Activated CD4-positive, alpha-beta T cell treated with anti-CD3 and anti-CD28 coated beads, Interleukin-2, amount 10 ng/mL, durations not matched to agents 24 days and 14 days (primary cell): ENCODE data around the gene NOTCH4. TPM values are rescaled to one million over a fixed set of nuclear protein-coding genes. Genes with fewer than 3 reads are reported as not detected.
"Not testable (repeated sequence)": the region's sequence is repeated elsewhere in the genome, so short reads cannot be mapped to it uniquely, and the experiment has no call there.

Experiments
- DNase-seq: peaks from one replicate; pipeline ENCODE4 v3.0.0; 2022
- H3K27ac Mint-ChIP-seq: one replicate; pipeline ENCODE4 v1.8.0; 2022; ENCODE audit warnings: mild to moderate bottlenecking, mixed read lengths
- H3K27me3 Mint-ChIP-seq: one replicate; pipeline ENCODE4 v1.8.0; 2022; ENCODE audit warnings: mixed read lengths
- H3K36me3 Mint-ChIP-seq: one replicate; pipeline ENCODE4 v1.8.0; 2022; ENCODE audit warnings: low read depth, mild to moderate bottlenecking, mixed read lengths
- H3K4me1 Mint-ChIP-seq: one replicate; pipeline ENCODE4 v1.8.0; 2021; ENCODE audit warnings: mixed read lengths
- H3K4me3 Mint-ChIP-seq: one replicate; pipeline ENCODE4 v1.8.0; 2022; ENCODE audit warnings: mild to moderate bottlenecking, moderate library complexity, mixed read lengths
- H3K9me3 Mint-ChIP-seq: one replicate; pipeline ENCODE4 v1.8.0; 2021; ENCODE audit warnings: mixed read lengths
- intact Hi-C: fragments of 100-400 bp; cut with micrococcal nuclease; formaldehyde crosslinking; loops from one replicate; pipeline ENCODE4 v1.15.1; 2023
- total RNA-seq: library from RNA; stranded (reverse); gene quantifications from 2 replicates; pipeline ENCODE4 v1.2.3, GENCODE V29; 2022

Gene NOTCH4
- total RNA-seq, 1 donor from 2014 or later = 0.37 TPM

DNA sequence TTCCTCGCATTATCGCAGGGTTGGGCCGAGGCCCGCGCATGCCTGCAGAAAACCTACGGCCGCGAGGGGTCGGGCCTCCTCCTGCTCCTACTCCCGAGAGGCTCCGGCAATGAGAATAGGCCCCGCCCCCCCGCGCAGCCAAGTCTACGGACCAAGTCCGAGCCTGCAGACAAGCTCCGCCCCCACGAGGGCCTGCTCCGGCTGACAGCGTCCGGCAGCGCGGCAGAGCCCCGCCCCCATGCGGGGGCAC, 28.3 kb downstream of the NOTCH4 start:
- H3K9me3 Mint-ChIP-seq = no peaks in the 10 kb centered on the region
- peaks cover 40% of the 10 kb centered on the region for H3K4me1 Mint-ChIP-seq
- peaks cover 2% of the 10 kb centered on the region for H3K27me3 Mint-ChIP-seq
- intact Hi-C loops = loop anchor here (1.0 to 10.0 kb wide), 9 partner anchors 17 to 1981 kb away; partner anchors contain the start of genes FKBPL, PPT2, PSMB9 and RGL2
- peak; percentile 100 for DNase-seq
- H3K4me3 Mint-ChIP-seq = peak overlapping the region; percentile 98
- H3K27ac Mint-ChIP-seq = peak overlapping the region; percentile 99
- peaks cover 9% of the 10 kb centered on the region for H3K36me3 Mint-ChIP-seq

DNA sequence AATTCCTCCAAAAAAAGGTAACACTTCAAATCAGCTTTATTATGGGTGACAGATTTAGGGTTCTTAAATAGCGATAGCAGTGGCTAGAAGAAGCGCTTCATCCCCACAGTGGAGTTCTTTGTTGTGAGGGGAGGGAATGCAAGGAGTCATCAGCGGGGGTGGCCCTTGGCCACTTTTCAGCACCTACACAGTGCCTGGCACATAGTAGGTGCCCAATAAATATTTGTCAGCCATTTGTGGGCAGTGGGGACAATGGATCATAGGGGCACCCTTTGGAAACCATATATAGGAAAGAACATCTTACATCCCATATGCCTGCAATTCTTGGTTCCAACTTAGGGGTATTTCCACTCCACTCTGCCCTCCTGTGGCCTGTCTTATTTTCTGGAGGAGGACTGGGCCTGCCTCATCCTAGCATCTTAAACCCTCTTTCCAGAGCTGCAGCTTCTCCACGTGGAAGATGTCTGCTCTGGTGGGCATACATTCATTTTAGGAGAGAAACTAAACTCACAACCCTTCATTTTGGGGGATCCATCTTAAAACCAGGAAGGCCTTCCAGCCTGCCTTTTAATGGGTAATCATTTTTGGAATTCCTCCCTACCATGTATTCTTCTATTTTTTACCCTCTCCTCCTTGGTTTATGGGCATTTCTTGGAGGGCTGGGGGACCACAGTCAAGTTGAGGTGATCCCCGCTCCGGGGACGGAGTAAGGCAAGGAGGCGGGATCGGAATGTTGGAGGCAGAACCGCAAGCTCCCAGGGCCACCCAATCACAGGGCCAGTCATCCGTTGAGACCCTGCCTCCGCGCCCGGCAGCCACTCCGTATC, 28.8 kb downstream of the NOTCH4 start:
- intact Hi-C loops = loop anchor here (1.0 to 10.0 kb wide), 9 partner anchors 17 to 1980 kb away; partner anchors contain the start of genes FKBPL, PPT2, PSMB9 and RGL2
- H3K4me3 Mint-ChIP-seq = peak overlapping the region; percentile 98
- peaks cover 13% of the 10 kb centered on the region for H3K36me3 Mint-ChIP-seq
- H3K9me3 Mint-ChIP-seq = no peaks in the 10 kb centered on the region
- DNase-seq = peak; percentile 83
- H3K27me3 Mint-ChIP-seq = no peaks in the 10 kb centered on the region
- peak overlapping the region; percentile 96 for H3K27ac Mint-ChIP-seq
- peaks cover 43% of the 10 kb centered on the region for H3K4me1 Mint-ChIP-seq

DNA sequence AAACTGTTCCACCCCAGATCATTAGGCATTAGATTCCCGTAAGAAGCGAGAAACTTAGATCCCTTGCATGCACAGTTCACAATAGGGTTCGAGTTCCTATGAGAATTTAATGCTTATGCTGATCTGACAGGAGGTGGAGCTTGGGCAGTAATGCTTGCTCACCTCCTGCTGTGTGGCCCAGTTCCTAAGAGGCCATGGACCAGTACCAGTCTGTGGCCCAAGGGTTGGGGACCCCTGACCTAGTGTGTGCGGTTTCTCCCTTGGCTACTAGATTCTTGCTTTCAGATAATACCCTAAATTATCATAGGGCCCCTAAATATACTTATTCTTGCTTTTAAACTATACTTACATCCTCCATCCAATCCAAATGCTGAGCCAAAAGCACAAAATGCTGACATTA, 29.5 kb downstream of the NOTCH4 start:
- no peak for DNase-seq
- intact Hi-C loops = loop anchor here (2.0 to 10.0 kb wide), 3 partner anchors 76 to 1980 kb away; partner anchors contain the start of genes RGL2 and TRIM26
- Mint-ChIP-seq H3K4me1 (peaks cover 43% of the 10 kb centered on the region), H3K9me3 (no peaks in the 10 kb centered on the region), H3K27ac (peak overlapping the region; percentile 96), H3K36me3 (peaks cover 13% of the 10 kb centered on the region), H3K4me3 (peak overlapping the region; percentile 98), H3K27me3 (no peaks in the 10 kb centered on the region)

DNA sequence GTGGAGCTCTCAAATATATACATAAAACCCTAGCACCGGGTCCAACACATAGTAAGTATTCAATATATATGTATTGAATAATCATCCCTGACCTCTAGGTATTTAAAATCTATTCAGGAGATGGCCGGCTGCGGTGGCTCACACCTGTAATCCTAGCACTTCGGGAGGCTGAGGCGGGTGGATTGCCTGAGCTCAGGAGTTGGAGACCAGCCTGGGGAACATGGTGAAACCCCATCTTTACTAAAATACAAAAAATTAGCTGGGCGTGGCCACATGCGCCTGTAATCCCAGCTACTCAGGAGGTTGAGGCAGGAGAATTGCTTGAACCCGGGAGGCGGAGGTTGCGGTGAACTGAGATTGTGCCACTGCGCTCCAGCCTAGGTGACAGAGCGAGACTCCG, 30.8 kb downstream of the NOTCH4 start:
- Mint-ChIP-seq H3K27ac (peak overlapping the region; percentile 95), H3K36me3 (peaks cover 23% of the 10 kb centered on the region), H3K4me3 (peak overlapping the region; percentile 97), H3K4me1 (peaks cover 53% of the 10 kb centered on the region)
- H3K27me3 Mint-ChIP-seq, H3K9me3 Mint-ChIP-seq, DNase-seq: not testable (repeated sequence)
- intact Hi-C loops = loop anchor here (10.0 kb wide), 2 partner anchors 1102 to 1978 kb away; partner anchors contain the start of genes RGL2 and TRIM26

- intact Hi-C loops = loop anchor here (10.0 kb wide), 2 partner anchors 1102 to 1978 kb away; partner anchors contain the start of genes RGL2 and TRIM26
- Mint-ChIP-seq H3K36me3 (peaks cover 25% of the 10 kb centered on the region), H3K27ac (peak within 1 kb of the TSS; percentile 95), H3K4me1 (peaks cover 55% of the 10 kb centered on the region), H3K9me3 (no peaks in the 10 kb centered on the region), H3K4me3 (peak within 1 kb of the TSS; percentile 97), H3K27me3 (no peaks in the 10 kb centered on the region)
- peak; percentile 88 for DNase-seq
These were observed 31.2 kb downstream of the NOTCH4 start, which contains the start of gene GPSM3 for GRCh38 chr6:32192608-32193039. GPSM3 (minus strand) TSS chr6:32192643; CDS start chr6:32192513, 130 bp downstream.

DNA sequence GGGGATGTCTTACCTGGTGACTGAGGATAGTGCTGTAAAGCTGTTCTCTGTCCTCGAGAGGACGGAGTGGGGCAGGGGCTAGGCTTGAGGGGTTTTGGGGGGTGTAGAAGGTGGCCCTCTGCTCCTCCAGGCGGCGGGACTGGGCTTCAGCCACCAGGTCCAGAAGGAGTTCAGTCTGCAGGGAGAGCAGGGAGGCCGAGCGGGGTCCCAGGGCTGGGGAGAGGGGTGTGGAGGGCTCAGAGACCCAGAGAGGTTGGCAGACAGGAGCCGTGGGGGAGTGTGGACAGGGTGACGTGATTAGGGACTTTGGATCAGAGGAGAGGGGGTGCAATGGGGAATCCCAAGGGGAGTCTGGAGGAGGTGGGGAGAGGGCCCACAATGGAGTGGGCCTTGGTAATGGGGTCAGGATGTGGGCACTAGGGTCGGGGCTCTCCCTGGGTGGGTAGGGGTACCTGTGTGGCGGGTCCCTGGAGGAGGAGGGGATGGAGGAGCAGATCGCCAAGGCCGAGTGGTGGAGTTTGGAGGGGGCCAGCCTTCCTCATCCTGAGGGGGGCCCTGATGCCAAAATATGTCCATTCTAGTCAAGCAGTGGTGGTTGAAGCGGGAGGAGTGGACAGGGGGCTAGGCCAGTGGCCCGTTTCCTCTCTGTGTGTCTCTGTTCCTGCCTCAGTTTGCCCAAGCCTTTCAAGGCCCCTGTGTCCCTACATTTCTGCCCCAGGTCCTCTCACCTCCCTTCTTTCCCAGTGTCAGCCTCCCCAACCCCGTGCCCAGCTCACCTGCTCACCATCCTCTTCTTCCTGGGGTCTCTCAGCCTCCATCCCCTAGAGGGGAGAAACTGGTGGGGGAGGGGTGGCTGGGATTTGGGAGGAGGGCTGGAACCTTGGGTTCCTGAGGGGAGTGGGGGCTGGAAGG, 31.9 kb downstream of the NOTCH4 start:
- H3K36me3 Mint-ChIP-seq = peaks cover 31% of the 10 kb centered on the region
- H3K4me3 Mint-ChIP-seq = peak overlapping the region; percentile 97
- peak; percentile 75 for DNase-seq
- H3K9me3 Mint-ChIP-seq = no peaks in the 10 kb centered on the region
- peak overlapping the region; percentile 95 for H3K27ac Mint-ChIP-seq
- intact Hi-C loops = loop anchor here (10.0 kb wide), 2 partner anchors 1103 to 1977 kb away; partner anchors contain the start of genes RGL2 and TRIM26
- peaks cover 59% of the 10 kb centered on the region for H3K4me1 Mint-ChIP-seq
- H3K27me3 Mint-ChIP-seq = no peaks in the 10 kb centered on the region

- H3K27ac Mint-ChIP-seq = peak overlapping the region; percentile 95
- no peak for DNase-seq
- peaks cover 62% of the 10 kb centered on the region for H3K4me1 Mint-ChIP-seq
- intact Hi-C loops = loop anchor here (1.0 to 10.0 kb wide), 4 partner anchors 13 to 1976 kb away; partner anchors contain the start of genes ATF6B, RGL2, RNF5 and TRIM26
- H3K36me3 Mint-ChIP-seq = peaks cover 40% of the 10 kb centered on the region
- no peaks in the 10 kb centered on the region for H3K9me3 Mint-ChIP-seq
- peak overlapping the region; percentile 97 for H3K4me3 Mint-ChIP-seq
- H3K27me3 Mint-ChIP-seq = no peaks in the 10 kb centered on the region
These were observed 32.8 kb downstream of the NOTCH4 start for GRCh38 chr6:32190911-32191677.

- H3K4me1 Mint-ChIP-seq = peaks cover 67% of the 10 kb centered on the region
- peak within 1 kb of the TSS; percentile 97 for H3K4me3 Mint-ChIP-seq
- DNase-seq = peak; percentile 94
- no peaks in the 10 kb centered on the region for H3K9me3 Mint-ChIP-seq
- H3K36me3 Mint-ChIP-seq = peaks cover 47% of the 10 kb centered on the region
- peak within 1 kb of the TSS; percentile 95 for H3K27ac Mint-ChIP-seq
- no peaks in the 10 kb centered on the region for H3K27me3 Mint-ChIP-seq
- intact Hi-C loops = loop anchor here (1.0 to 10.0 kb wide), 4 partner anchors 12 to 1975 kb away; partner anchors contain the start of genes ATF6B, RGL2, RNF5 and TRIM26
These were observed 33.6 kb downstream of the NOTCH4 start, which contains the start of gene PBX2 for GRCh38 chr6:32190054-32190851. PBX2 (minus strand) TSS chr6:32190202; CDS start chr6:32189915, 287 bp downstream.

DNA sequence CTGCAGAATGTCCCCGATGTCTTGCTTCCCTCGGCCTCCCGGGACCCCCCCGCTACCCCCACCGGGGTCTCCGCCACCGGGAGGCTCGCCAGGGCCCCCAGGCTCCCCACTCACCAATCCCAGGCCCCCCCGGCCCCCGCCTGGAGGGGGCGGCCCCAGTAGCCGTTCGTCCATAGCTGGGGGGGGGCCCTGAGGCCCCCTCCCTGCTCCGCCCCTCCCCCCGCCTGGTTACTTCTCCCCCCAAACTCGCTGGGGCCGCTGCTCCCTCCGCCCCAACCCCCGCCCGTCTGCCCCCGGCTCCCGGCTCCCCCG, 34.2 kb downstream of the NOTCH4 start:
- peak overlapping the region; percentile 79 for H3K27ac Mint-ChIP-seq
- no peaks in the 10 kb centered on the region for H3K27me3 Mint-ChIP-seq
- H3K9me3 Mint-ChIP-seq = no peaks in the 10 kb centered on the region
- H3K36me3 Mint-ChIP-seq = peaks cover 47% of the 10 kb centered on the region
- H3K4me3 Mint-ChIP-seq = peak overlapping the region; percentile 97
- no peak for DNase-seq
- H3K4me1 Mint-ChIP-seq = peaks cover 62% of the 10 kb centered on the region
- intact Hi-C loops = loop anchor here (1.0 to 10.0 kb wide), 4 partner anchors 11 to 1975 kb away; partner anchors contain the start of genes ATF6B, RGL2, RNF5 and TRIM26

DNA sequence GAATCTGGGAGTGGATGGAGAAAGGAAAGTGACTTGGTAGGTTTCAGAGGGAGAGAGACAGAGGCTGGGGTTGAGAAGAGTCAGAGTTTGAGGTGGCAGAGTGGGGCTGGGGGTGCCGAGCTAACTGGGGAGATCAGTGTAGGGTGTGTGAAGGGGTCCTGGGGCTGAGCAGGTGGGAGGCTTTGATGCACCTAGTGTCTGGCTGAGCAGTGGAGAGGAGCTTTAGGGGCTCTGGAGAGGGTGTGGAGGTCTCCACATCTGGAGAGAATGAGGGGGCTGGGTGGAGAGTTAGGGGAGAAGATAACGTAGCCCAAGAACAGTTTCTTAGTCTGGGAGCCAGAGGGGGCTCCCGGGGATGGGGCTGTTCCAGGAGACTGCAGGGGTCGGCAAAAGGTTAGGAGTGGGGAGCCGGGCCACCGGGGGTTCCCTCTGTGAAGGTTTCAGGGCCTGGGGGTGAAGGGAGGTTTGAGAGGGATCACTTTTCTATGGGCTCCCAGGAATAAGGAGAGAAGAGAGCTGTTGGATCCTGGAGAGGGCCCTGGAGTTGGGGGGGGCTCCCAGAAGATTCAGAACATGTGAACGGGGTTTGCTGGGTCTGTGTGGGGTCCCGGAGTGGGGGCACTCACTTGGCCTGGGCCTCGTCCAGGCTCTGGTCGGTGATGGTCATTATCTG, 34.7 kb downstream of the NOTCH4 start:
- Mint-ChIP-seq H3K4me3 (peak overlapping the region; percentile 87), H3K27me3 (no peaks in the 10 kb centered on the region), H3K27ac (peak overlapping the region; percentile 79), H3K36me3 (peaks cover 49% of the 10 kb centered on the region), H3K9me3 (no peaks in the 10 kb centered on the region), H3K4me1 (peaks cover 57% of the 10 kb centered on the region)
- DNase-seq = no peak
- intact Hi-C loops = no loop called here

- peak overlapping the region; percentile 79 for H3K27ac Mint-ChIP-seq
- intact Hi-C loops = no loop called here
- peak overlapping the region; percentile 87 for H3K4me3 Mint-ChIP-seq
- no peaks in the 10 kb centered on the region for H3K27me3 Mint-ChIP-seq
- no peak for DNase-seq
- H3K4me1 Mint-ChIP-seq = peaks cover 50% of the 10 kb centered on the region
- peaks cover 54% of the 10 kb centered on the region for H3K36me3 Mint-ChIP-seq
- no peaks in the 10 kb centered on the region for H3K9me3 Mint-ChIP-seq
These were observed 35.3 kb downstream of the NOTCH4 start for GRCh38 chr6:32188381-32189068.
